H9 (cell line): Measurements from ENCODE around the gene SLC39A10. TPM values are rescaled to one million over a fixed set of nuclear protein-coding genes. Genes with fewer than 3 reads are reported as not detected.

Source experiments
- DNase-seq: peaks from one replicate; pipeline ENCODE4 v3.0.0-alpha.2; 2017
- H2AFZ ChIP-seq: one replicate; pipeline ENCODE4 v1.6.1; 2013; ENCODE audit warnings: mild to moderate bottlenecking, low read length, control low read depth, moderate library complexity
- H2AK5ac ChIP-seq: 2 replicates; pipeline ENCODE4 v1.6.1; 2013; ENCODE audit warnings: low read length, control low read depth, mixed read lengths; ENCODE audit not compliant: insufficient read length
- H2BK120ac ChIP-seq: one replicate; pipeline ENCODE4 v1.6.1; 2013; ENCODE audit warnings: low read depth, mild to moderate bottlenecking, low read length, control low read depth, inconsistent platforms; ENCODE audit not compliant: poor library complexity, severe bottlenecking
- H2BK12ac ChIP-seq: 2 replicates; pipeline ENCODE4 v1.6.1; 2013; ENCODE audit warnings: low read length, control low read depth, mixed read lengths, low read depth; ENCODE audit not compliant: insufficient read length
- H2BK15ac ChIP-seq: 2 replicates; pipeline ENCODE4 v1.6.1; 2013; ENCODE audit warnings: low read depth, low read length, control low read depth
- H2BK20ac ChIP-seq: one replicate; pipeline ENCODE4 v1.6.1; 2013; ENCODE audit warnings: low read depth, mild to moderate bottlenecking, low read length, control low read depth, inconsistent platforms; ENCODE audit not compliant: poor library complexity, severe bottlenecking
- H2BK5ac ChIP-seq: 2 replicates; pipeline ENCODE4 v1.6.1; 2013; ENCODE audit warnings: low read length, control low read depth, mixed read lengths; ENCODE audit not compliant: insufficient read length
- H3K14ac ChIP-seq: 2 replicates; pipeline ENCODE4 v1.6.1; 2013; ENCODE audit warnings: low read length, control low read depth; ENCODE audit not compliant: insufficient read depth
- H3K18ac ChIP-seq: 2 replicates; pipeline ENCODE4 v1.6.1; 2013; ENCODE audit warnings: low read depth, mild to moderate bottlenecking, mixed read lengths, low read length, control low read depth; ENCODE audit not compliant: insufficient read length
- H3K23ac ChIP-seq: 2 replicates; pipeline ENCODE4 v1.6.1; 2013; ENCODE audit warnings: low read length, control low read depth, mixed read lengths, low read depth; ENCODE audit not compliant: insufficient read length
- H3K23me2 ChIP-seq: 2 replicates; pipeline ENCODE4 v1.6.1; 2013; ENCODE audit warnings: low read depth, mild to moderate bottlenecking, mixed read lengths, low read length, control low read depth; ENCODE audit not compliant: insufficient read length, poor library complexity, severe bottlenecking
- H3K27ac ChIP-seq: 2 replicates; pipeline ENCODE4 v1.5.1; 2013; ENCODE audit warnings: low read length, control low read depth, mixed read lengths, low read depth; ENCODE audit not compliant: insufficient read length
- H3K27me3 ChIP-seq: 2 replicates; pipeline ENCODE4 v1.6.1; 2013; ENCODE audit warnings: low read length, control low read depth, inconsistent platforms; ENCODE audit not compliant: insufficient read depth
- H3K4ac ChIP-seq: 2 replicates; pipeline ENCODE4 v1.6.1; 2013; ENCODE audit warnings: low read depth, mild to moderate bottlenecking, control low read depth, inconsistent platforms, low read length, moderate library complexity
- H3K4me1 ChIP-seq: 2 replicates; pipeline ENCODE4 v1.6.1; 2013; ENCODE audit warnings: low read length, control low read depth, inconsistent platforms; ENCODE audit not compliant: insufficient read depth
- H3K4me2 ChIP-seq: 2 replicates; pipeline ENCODE4 v1.6.1; 2013; ENCODE audit warnings: low read length, control low read depth, mixed read lengths; ENCODE audit not compliant: insufficient read length, insufficient read depth
- H3K56ac ChIP-seq: 2 replicates; pipeline ENCODE4 v1.6.1; 2013; ENCODE audit warnings: low read depth, mild to moderate bottlenecking, mixed read lengths, low read length, control low read depth; ENCODE audit not compliant: insufficient read length
- H3K79me1 ChIP-seq: 2 replicates; pipeline ENCODE4 v1.6.1; 2013; ENCODE audit warnings: low read depth, mild to moderate bottlenecking, moderate library complexity, low read length, control low read depth, inconsistent platforms; ENCODE audit not compliant: insufficient read depth, poor library complexity, severe bottlenecking
- H3K79me2 ChIP-seq: 2 replicates; pipeline ENCODE4 v1.6.1; 2013; ENCODE audit warnings: low read length, control low read depth, inconsistent platforms; ENCODE audit not compliant: insufficient read depth
- H3K9ac ChIP-seq: 2 replicates; pipeline ENCODE4 v1.6.1; 2013; ENCODE audit warnings: low read length, control low read depth, mixed read lengths; ENCODE audit not compliant: insufficient read length; ENCODE audit errors: extremely low read depth
- H3K9me3 ChIP-seq: one replicate; pipeline ENCODE4 v1.6.1; 2013; ENCODE audit warnings: low read depth, low read length, inconsistent platforms; ENCODE audit not compliant: control insufficient read depth
- H3T11ph ChIP-seq: one replicate; pipeline ENCODE4 v1.6.1; 2013; ENCODE audit warnings: mild to moderate bottlenecking, low read length, control low read depth, inconsistent platforms
- H4K20me1 ChIP-seq: one replicate; pipeline ENCODE4 v1.6.1; 2013; ENCODE audit not compliant: control insufficient read depth, insufficient read length, insufficient read depth
- H4K5ac ChIP-seq: 2 replicates; pipeline ENCODE4 v1.6.1; 2013; ENCODE audit warnings: low read depth, mild to moderate bottlenecking, mixed read lengths, low read length, control low read depth; ENCODE audit not compliant: insufficient read length
- H4K8ac ChIP-seq: replicated peaks from 2 replicates; pipeline ENCODE4 v1.6.1; 2013; ENCODE audit warnings: low read length, control low read depth, mixed read lengths, low read depth; ENCODE audit not compliant: insufficient read length
- H4K91ac ChIP-seq: 2 replicates; pipeline ENCODE4 v1.6.1; 2013; ENCODE audit warnings: low read depth, mild to moderate bottlenecking, moderate library complexity, mixed read lengths, low read length, control low read depth; ENCODE audit not compliant: insufficient read length
- H3K27ac Mint-ChIP-seq, 3 experiments: 2 replicates in 2 of 3; 3 replicates in 1 of 3; pipeline ENCODE4 v1.8.0; 2020 to 2021; ENCODE audit warnings: mixed read lengths in 3 of 3, mild to moderate bottlenecking in 1 of 3, moderate library complexity in 1 of 3
- H3K27me3 Mint-ChIP-seq: 2 replicates; pipeline ENCODE4 v1.8.0; 2021; ENCODE audit warnings: low read depth, mild to moderate bottlenecking, moderate library complexity, mixed read lengths
- H3K36me3 Mint-ChIP-seq, 3 experiments: 2 replicates in 2 of 3; 3 replicates in 1 of 3; pipeline ENCODE4 v1.8.0; 2020 to 2021; ENCODE audit warnings: low read depth in 3 of 3, mixed read lengths in 3 of 3; ENCODE audit not compliant: insufficient read depth in 1 of 3
- H3K4me1 Mint-ChIP-seq, 2 experiments: 2 replicates each; pipeline ENCODE4 v1.8.0; 2020; ENCODE audit warnings: mixed read lengths in 2 of 2
- H3K4me3 Mint-ChIP-seq, 2 experiments: 2 replicates in 1 of 2; 3 replicates in 1 of 2; pipeline ENCODE4 v1.8.0; 2020 to 2021; ENCODE audit warnings: mild to moderate bottlenecking in 2 of 2, mixed read lengths in 2 of 2, moderate library complexity in 1 of 2
- H3K9me3 Mint-ChIP-seq, 2 experiments: 2 replicates in 1 of 2; 3 replicates in 1 of 2; pipeline ENCODE4 v1.8.0; 2020; ENCODE audit warnings: mild to moderate bottlenecking in 2 of 2, mixed read lengths in 2 of 2, moderate library complexity in 1 of 2
- WGBS: extraction: QIAGEN DNeasy Blood & Tissue Kit; methylation state at CpG from one replicate; pipeline ENCODE4 v1.1.7; 2013; ENCODE audit warnings: missing lambda C conversion rate, low lambda C conversion rate, mixed read lengths; ENCODE audit not compliant: insufficient read length; ENCODE audit errors: extremely low coverage; 5-methylcytosine and 5-hydroxymethylcytosine counted together
- total RNA-seq: library from RNA; stranded (reverse); gene quantifications from 2 replicates; pipeline ENCODE4 v1.2.1, GENCODE V29; 2021
- TF ChIP-seq, protein P1 (sequence below): fragments of 200-600 bp; sonication (generic); conservative IDR thresholded peaks from 3 replicates; pipeline ENCODE4 v1.8.0; 2021; ENCODE audit warnings: antibody characterized with exemption, mild to moderate bottlenecking

SLC39A10 gene
- total RNA-seq, 1 experiment from 2014 or later: 161 TPM

DNA sequence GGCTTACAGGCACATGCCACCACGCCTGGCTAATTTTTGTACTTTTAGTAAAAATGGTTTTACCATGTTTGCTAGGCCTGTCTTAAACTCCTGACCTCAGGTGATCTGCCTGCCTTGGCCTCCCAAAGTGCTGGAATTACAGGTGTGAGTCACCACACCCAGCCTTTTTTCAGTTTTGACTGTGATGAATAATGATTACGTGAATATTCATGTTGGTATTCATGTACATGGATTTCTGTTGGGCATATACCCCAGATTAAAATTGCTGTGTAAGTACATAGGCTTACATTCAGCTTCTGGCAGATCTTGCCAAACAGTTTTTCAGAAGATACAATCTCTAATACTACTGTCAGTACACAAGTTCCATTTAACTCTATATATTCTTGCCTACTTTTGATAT is 20.9 kb downstream of the SLC39A10 start:
- Mint-ChIP-seq H3K27me3 (no peaks in the 10 kb centered on the region), H3K36me3 (peaks cover 31 to 39% (median 38%) of the 10 kb centered on the region in 3 experiments)

More for the DNA sequence above, 20.9 kb downstream of the SLC39A10 start:
- H3K79me2 ChIP-seq: peaks cover 18% of the 10 kb centered on the region
- no peak overlapping the region for H3K27ac ChIP-seq
- H4K20me1 ChIP-seq: peaks cover 2% of the 10 kb centered on the region
- TF ChIP-seq, protein P1, sequence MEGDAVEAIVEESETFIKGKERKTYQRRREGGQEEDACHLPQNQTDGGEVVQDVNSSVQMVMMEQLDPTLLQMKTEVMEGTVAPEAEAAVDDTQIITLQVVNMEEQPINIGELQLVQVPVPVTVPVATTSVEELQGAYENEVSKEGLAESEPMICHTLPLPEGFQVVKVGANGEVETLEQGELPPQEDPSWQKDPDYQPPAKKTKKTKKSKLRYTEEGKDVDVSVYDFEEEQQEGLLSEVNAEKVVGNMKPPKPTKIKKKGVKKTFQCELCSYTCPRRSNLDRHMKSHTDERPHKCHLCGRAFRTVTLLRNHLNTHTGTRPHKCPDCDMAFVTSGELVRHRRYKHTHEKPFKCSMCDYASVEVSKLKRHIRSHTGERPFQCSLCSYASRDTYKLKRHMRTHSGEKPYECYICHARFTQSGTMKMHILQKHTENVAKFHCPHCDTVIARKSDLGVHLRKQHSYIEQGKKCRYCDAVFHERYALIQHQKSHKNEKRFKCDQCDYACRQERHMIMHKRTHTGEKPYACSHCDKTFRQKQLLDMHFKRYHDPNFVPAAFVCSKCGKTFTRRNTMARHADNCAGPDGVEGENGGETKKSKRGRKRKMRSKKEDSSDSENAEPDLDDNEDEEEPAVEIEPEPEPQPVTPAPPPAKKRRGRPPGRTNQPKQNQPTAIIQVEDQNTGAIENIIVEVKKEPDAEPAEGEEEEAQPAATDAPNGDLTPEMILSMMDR: no peak
- no peak overlapping the region for H3T11ph ChIP-seq
- no CpG with 5 or more reads among the region's 2 CpGs for WGBS
- H2BK20ac ChIP-seq: no peak overlapping the region
- H3K27ac Mint-ChIP-seq: no peak overlapping the region
- no peak overlapping the region for H3K14ac ChIP-seq
- H3K27me3 ChIP-seq: no peaks in the 10 kb centered on the region
- H3K9me3 ChIP-seq: no peaks in the 10 kb centered on the region
- H3K56ac ChIP-seq: no peak overlapping the region
- H2BK12ac ChIP-seq: no peak overlapping the region
- no peak overlapping the region for H4K5ac ChIP-seq
- no peak overlapping the region for H3K4me3 Mint-ChIP-seq
- no peak overlapping the region for H2BK15ac ChIP-seq
- no peak for DNase-seq
- peaks cover under 1% of the 10 kb centered on the region in 2 experiments; a peak in 2 of 4 replicates for H3K4me1 Mint-ChIP-seq
- no peak overlapping the region for H2BK5ac ChIP-seq
- no peaks in the 10 kb centered on the region; a peak in 1 of 5 replicates for H3K9me3 Mint-ChIP-seq
- no peak overlapping the region for H2AFZ ChIP-seq
- H3K23ac ChIP-seq: no peak overlapping the region
- H4K91ac ChIP-seq: no peak overlapping the region
- H4K8ac ChIP-seq: no peak overlapping the region
- no peak overlapping the region for H2AK5ac ChIP-seq
- no peaks in the 10 kb centered on the region for H3K23me2 ChIP-seq
- H3K18ac ChIP-seq: no peak overlapping the region
- peaks cover 4% of the 10 kb centered on the region for H3K79me1 ChIP-seq
- H3K4me1 ChIP-seq: no peaks in the 10 kb centered on the region
- no peak overlapping the region for H2BK120ac ChIP-seq
- no peak overlapping the region for H3K4ac ChIP-seq
- H3K9ac ChIP-seq: no peak overlapping the region
- H3K4me2 ChIP-seq: no peak overlapping the region
